Lung microvascular endothelial cell (primary cell): ENCODE data around the gene MRPL43. TPM values are rescaled to one million over a fixed set of nuclear protein-coding genes. Genes with fewer than 3 reads are reported as not detected.
A peak's percentile ranks its signal among the peaks of the same experiment; 100 is the strongest.
"Not testable (repeated sequence)": the region's sequence is repeated elsewhere in the genome, so short reads cannot be mapped to it uniquely, and the experiment has no call there.

ENCODE experiments used
- DNase-seq, 2 donors: peaks; one replicate each; pipeline versions ENCODE4 v3.0.0 to v3.0.0-alpha.2; 2010; ENCODE audit warnings: low read depth in 2 of 2
- total RNA-seq: library from RNA; depleted of rRNA; stranded (reverse); fragments of >200 nt; gene quantifications from 2 replicates; pipeline ENCODE4 v1.2.1, GENCODE V29; 2014

MRPL43 gene
- total RNA-seq: 45.8 and 46.4 TPM in 2 replicates

- peak; percentile 79 to 81 for DNase-seq
Observed at GRCh38 chr10:100986952-100987684, at the start of gene MRPL43, which contains the start of gene TWNK. MRPL43 (minus strand) TSS chr10:100987497; CDS start chr10:100987443, 54 bp downstream. TWNK (plus strand) TSS chr10:100987543; CDS start chr10:100988211, 668 bp downstream.

GRCh38 chr10:101036726-101037125 lies 49.4 kb upstream of the MRPL43 start:
- no peak for DNase-seq

- DNase-seq: no peak
Observed at GRCh38 chr10:101035916-101036702, 48.8 kb upstream of the MRPL43 start.

GRCh38 chr10:101035314-101035713 lies 48.0 kb upstream of the MRPL43 start:
- no peak for DNase-seq

GRCh38 chr10:101034404-101034803 lies 47.1 kb upstream of the MRPL43 start:
- not testable (repeated sequence) for DNase-seq

- no peak for DNase-seq
Observed at GRCh38 chr10:101033276-101033675, 46.0 kb upstream of the MRPL43 start.

- peak; percentile 90 to 96 for DNase-seq
Observed at GRCh38 chr10:101032637-101033224, 45.4 kb upstream of the MRPL43 start.

GRCh38 chr10:101031796-101032636 lies 44.7 kb upstream of the MRPL43 start:
- peak; percentile 76 to 89 for DNase-seq

- DNase-seq: peak; percentile 94 to 97
Observed at GRCh38 chr10:101031128-101031795, 44.0 kb upstream of the MRPL43 start, which contains the start of the genes PDZD7 and SFXN3. PDZD7 (minus strand) TSS chr10:101031129; CDS start chr10:101030219, 910 bp downstream. SFXN3 (plus strand) TSS chr10:101031234; CDS start chr10:101034695, 3,461 bp downstream.

GRCh38 chr10:101030496-101031127 lies 43.3 kb upstream of the MRPL43 start:
- no peak for DNase-seq

GRCh38 chr10:101029520-101030295 lies 42.4 kb upstream of the MRPL43 start:
- no peak for DNase-seq

- no peak for DNase-seq
Observed at GRCh38 chr10:101028446-101029337, 41.4 kb upstream of the MRPL43 start.

GRCh38 chr10:101027106-101027720 lies 39.9 kb upstream of the MRPL43 start:
- DNase-seq: no peak

- DNase-seq: no peak
Observed at GRCh38 chr10:101022967-101023705, 35.8 kb upstream of the MRPL43 start.

- DNase-seq: no peak
Observed at GRCh38 chr10:101021692-101022251, 34.5 kb upstream of the MRPL43 start.

GRCh38 chr10:101021239-101021638 lies 33.9 kb upstream of the MRPL43 start:
- no peak for DNase-seq
